Neural cell (in vitro differentiated cells): ENCODE measurements around the gene SEPTIN5. TPM values are rescaled to one million over a fixed set of nuclear protein-coding genes. Genes with fewer than 3 reads are reported as not detected.

Source experiments
- H2AFZ ChIP-seq: fragments of 200-600, 300-800 bp; sonication (generic), shearing (Covaris generic); 2 replicates; pipeline ENCODE4 v1.6.0; 2014; ENCODE audit warnings: low read depth, mild to moderate bottlenecking, antibody characterized with exemption, low read length, moderate library complexity
- H3F3A ChIP-seq: fragments of 200-600 bp; shearing (Covaris generic); 2 replicates; pipeline ENCODE4 v1.6.1; 2016; ENCODE audit warnings: mild to moderate bottlenecking, moderate library complexity, mixed read lengths, antibody characterized with exemption, low read length; ENCODE audit not compliant: insufficient read depth, poor library complexity, severe bottlenecking
- H3K27ac ChIP-seq: fragments of 200-600, 300-800 bp; sonication (generic), shearing (Covaris generic); 2 replicates; pipeline ENCODE4 v1.5.1; 2014; ENCODE audit warnings: mild to moderate bottlenecking, low read length, moderate library complexity
- H3K27me3 ChIP-seq: fragments of 300-800, 200-600 bp; sonication (generic), shearing (Covaris generic); 2 replicates; pipeline ENCODE4 v1.6.0; 2014; ENCODE audit warnings: mild to moderate bottlenecking, low read depth, low read length, moderate library complexity; ENCODE audit not compliant: insufficient read depth
- H3K36me3 ChIP-seq: fragments of 300-800, 200-600 bp; sonication (generic), shearing (Covaris generic); 2 replicates; pipeline ENCODE4 v1.5.1; 2014; ENCODE audit warnings: mild to moderate bottlenecking, antibody characterized with exemption, low read length, moderate library complexity; ENCODE audit not compliant: insufficient read depth
- H3K4me2 ChIP-seq: fragments of 300-800, 200-600 bp; sonication (generic), shearing (Covaris generic); 2 replicates; pipeline ENCODE4 v1.6.0; 2014; ENCODE audit warnings: mild to moderate bottlenecking, low read length
- H3K4me3 ChIP-seq: fragments of 300-800, 200-600 bp; sonication (generic), shearing (Covaris generic); 2 replicates; pipeline ENCODE4 v1.5.1; 2014; ENCODE audit warnings: mild to moderate bottlenecking, low read length, moderate library complexity
- H3K79me2 ChIP-seq: fragments of 200-600 bp; shearing (Covaris generic); replicated peaks from 2 replicates; pipeline ENCODE4 v1.6.0; 2014; ENCODE audit warnings: mild to moderate bottlenecking, low read length, moderate library complexity; ENCODE audit not compliant: insufficient read depth
- H3K9ac ChIP-seq: fragments of 300-800, 200-600 bp; sonication (generic), shearing (Covaris generic); 2 replicates; pipeline ENCODE4 v1.6.1; 2016; ENCODE audit warnings: mild to moderate bottlenecking, low read length, mixed read lengths
- H3K9me2 ChIP-seq: fragments of 200-600 bp; shearing (Covaris generic); 2 replicates; pipeline ENCODE4 v1.6.1; 2016; ENCODE audit warnings: mild to moderate bottlenecking, low read length, mixed read lengths; ENCODE audit not compliant: insufficient read depth
- H3K9me3 ChIP-seq: fragments of 200-600, 300-800 bp; sonication (generic), shearing (Covaris generic); 2 replicates; pipeline ENCODE4 v1.6.1; 2016; ENCODE audit warnings: mild to moderate bottlenecking, mixed run types, low read length, moderate library complexity, mixed read lengths
- H4K20me1 ChIP-seq: fragments of 200-600 bp; shearing (Covaris generic); 2 replicates; pipeline ENCODE4 v1.6.1; 2016; ENCODE audit warnings: mild to moderate bottlenecking, mixed run types; ENCODE audit not compliant: insufficient read depth
- CTCF ChIP-seq: fragments of 450-650 bp; IDR thresholded peaks from 2 replicates; pipeline ENCODE4 v1.5.1; 2014; ENCODE audit warnings: antibody characterized with exemption, mild to moderate bottlenecking, moderate library complexity; ENCODE audit not compliant: poor library complexity, severe bottlenecking
- EP300 ChIP-seq: fragments of 450-650 bp; conservative IDR thresholded peaks from 2 replicates; pipeline ENCODE4 v1.6.1; 2014; ENCODE audit warnings: antibody characterized with exemption, mild to moderate bottlenecking, moderate library complexity; ENCODE audit not compliant: poor library complexity, severe bottlenecking
- EZH2 ChIP-seq: fragments of 200-600, 300-800 bp; shearing (Covaris generic), sonication (generic); IDR thresholded peaks from 2 replicates; pipeline ENCODE4 v1.6.1; 2014; ENCODE audit warnings: antibody characterized with exemption, low read length, borderline replicate concordance, mild to moderate bottlenecking; ENCODE audit not compliant: insufficient read depth, poor library complexity, severe bottlenecking
- MXI1 ChIP-seq: fragments of 450-650 bp; conservative IDR thresholded peaks from 2 replicates; pipeline ENCODE4 v1.6.1; 2014; ENCODE audit warnings: antibody characterized with exemption, mild to moderate bottlenecking; ENCODE audit not compliant: poor library complexity, severe bottlenecking
- POLR2AphosphoS5 ChIP-seq: IDR thresholded peaks from 2 replicates; pipeline ENCODE4 v1.6.1; 2012
- RAD21 ChIP-seq: fragments of 450-650 bp; conservative IDR thresholded peaks from 2 replicates; pipeline ENCODE4 v1.6.1; 2014; ENCODE audit warnings: antibody characterized with exemption, mild to moderate bottlenecking, moderate library complexity
- REST ChIP-seq: IDR thresholded peaks from 2 replicates; pipeline ENCODE4 v1.6.1; 2012; ENCODE audit warnings: borderline replicate concordance
- SMC3 ChIP-seq: fragments of 450-650 bp; conservative IDR thresholded peaks from 2 replicates; pipeline ENCODE4 v1.6.1; 2014; ENCODE audit warnings: antibody characterized with exemption, mild to moderate bottlenecking, moderate library complexity; ENCODE audit not compliant: poor library complexity
- TAF1 ChIP-seq: IDR thresholded peaks from 2 replicates; pipeline ENCODE4 v1.6.1; 2012; ENCODE audit warnings: low read depth
- polyA plus RNA-seq: library from polyadenylated mRNA; depleted of rRNA; stranded (reverse); fragments of >200 nt; gene quantifications from 2 replicates; pipeline ENCODE4 v1.2.3, GENCODE V29; 2014

The SEPTIN5 gene
- polyA plus RNA-seq, 1 donor from 2014 or later: 166 TPM

GRCh38 chr22:19727310-19728150 lies 13.2 kb downstream of the SEPTIN5 start:
- Histone ChIP-seq H3K27ac (no peak overlapping the region), H4K20me1 (peaks cover 16% of the 10 kb centered on the region), H3K9me2 (no peaks in the 10 kb centered on the region), H3K36me3 (no peaks in the 10 kb centered on the region), H2AFZ (no peak overlapping the region), H3K27me3 (peaks cover 58% of the 10 kb centered on the region), H3K9me3 (no peaks in the 10 kb centered on the region), H3F3A (no peaks in the 10 kb centered on the region), H3K79me2 (no peaks in the 10 kb centered on the region), H3K4me3 (no peak overlapping the region), H3K9ac (no peak overlapping the region), H3K4me2 (no peak overlapping the region)
- TF ChIP-seq CTCF (no peak), POLR2AphosphoS5 (no peak), RAD21 (no peak), SMC3 (no peak), REST (no peak)

- Histone ChIP-seq H3K27ac (no peak overlapping the region), H3K27me3 (peaks cover 50% of the 10 kb centered on the region)
- TF ChIP-seq RAD21 (no peak), TAF1 (no peak), EZH2 (no peak), POLR2AphosphoS5 (no peak), CTCF (no peak), REST (no peak), MXI1 (no peak), SMC3 (no peak), EP300 (no peak)
Measured at GRCh38 chr22:19728271-19728670, 14.0 kb downstream of the SEPTIN5 start.

More at GRCh38 chr22:19728271-19728670, 14.0 kb downstream of the SEPTIN5 start:
- H2AFZ ChIP-seq: no peak overlapping the region
- peaks cover 9% of the 10 kb centered on the region for H4K20me1 ChIP-seq
- no peaks in the 10 kb centered on the region for H3K79me2 ChIP-seq
- H3K4me3 ChIP-seq: no peak overlapping the region
- H3K4me2 ChIP-seq: no peak overlapping the region
- no peak overlapping the region for H3K9ac ChIP-seq
- no peaks in the 10 kb centered on the region for H3K9me2 ChIP-seq
- H3F3A ChIP-seq: no peaks in the 10 kb centered on the region
- H3K9me3 ChIP-seq: no peaks in the 10 kb centered on the region
- H3K36me3 ChIP-seq: no peaks in the 10 kb centered on the region
